GM21360 (cell line): ENCODE measurements around the gene ACTR1B.
A peak's percentile ranks its signal among the peaks of the same experiment; 100 is the strongest.
"Not testable (repeated sequence)": the region's sequence is repeated elsewhere in the genome, so short reads cannot be mapped to it uniquely, and the experiment has no call there.

Experiments used
- ATAC-seq: cut with Tn5 transposase; IDR thresholded peaks from one replicate; pipeline ENCODE4 v1.9.1; 2021; ENCODE audit warnings: mild to moderate bottlenecking, moderate library complexity; ENCODE audit not compliant: unreplicated experiment

The ACTR1B gene

GRCh38 chr2:97663962-97664635, at the start of gene ACTR1B:
TSS of gene ACTR1B (minus strand) at chr2:97664044. CDS start at chr2:97663890, 154 bp downstream.
- ATAC-seq: peak; percentile 85

- ATAC-seq: no peak
Measured at GRCh38 chr2:97712693-97713295, 49.0 kb upstream of the ACTR1B start.

GRCh38 chr2:97712175-97712574, 48.3 kb upstream of the ACTR1B start:
- ATAC-seq: not testable (repeated sequence)

- ATAC-seq: no peak
Measured at GRCh38 chr2:97711394-97711711, 47.5 kb upstream of the ACTR1B start.

GRCh38 chr2:97708608-97709007, 44.8 kb upstream of the ACTR1B start:
- no peak for ATAC-seq

GRCh38 chr2:97708048-97708380, 44.2 kb upstream of the ACTR1B start:
- no peak for ATAC-seq

- no peak for ATAC-seq
Measured at GRCh38 chr2:97707362-97708047, 43.7 kb upstream of the ACTR1B start.

GRCh38 chr2:97706708-97707345, 43.0 kb upstream of the ACTR1B start:
- no peak for ATAC-seq

- no peak for ATAC-seq
Measured at GRCh38 chr2:97706112-97706511, 42.3 kb upstream of the ACTR1B start.

GRCh38 chr2:97704989-97705388, 41.1 kb upstream of the ACTR1B start:
- ATAC-seq: no peak

- ATAC-seq: no peak
Measured at GRCh38 chr2:97703741-97704140, 39.9 kb upstream of the ACTR1B start.

- no peak for ATAC-seq
Measured at GRCh38 chr2:97702731-97703470, 39.1 kb upstream of the ACTR1B start.

- no peak for ATAC-seq
Measured at GRCh38 chr2:97701851-97702465, 38.1 kb upstream of the ACTR1B start.

- no peak for ATAC-seq
Measured at GRCh38 chr2:97701186-97701585, 37.3 kb upstream of the ACTR1B start.

GRCh38 chr2:97699765-97700444, 36.1 kb upstream of the ACTR1B start:
- no peak for ATAC-seq

- no peak for ATAC-seq
Measured at GRCh38 chr2:97698530-97698929, 34.7 kb upstream of the ACTR1B start.

- ATAC-seq: peak; percentile 66
Measured at GRCh38 chr2:97697252-97698235, 33.7 kb upstream of the ACTR1B start.

GRCh38 chr2:97695744-97696143, 31.9 kb upstream of the ACTR1B start:
- no peak for ATAC-seq

- ATAC-seq: no peak
Measured at GRCh38 chr2:97693476-97693875, 29.6 kb upstream of the ACTR1B start.
